Germinal center (tissue), 1 donor: ENCODE data around the gene DNM3.
"Not testable (repeated sequence)": the region's sequence is repeated elsewhere in the genome, so short reads cannot be mapped to it uniquely, and the experiment has no call there.

Source experiments
- DNase-seq: peaks from one replicate; pipeline ENCODE4 v3.0.0; 2012; ENCODE audit warnings: mixed read lengths, low spot score

DNM3 gene

DNA sequence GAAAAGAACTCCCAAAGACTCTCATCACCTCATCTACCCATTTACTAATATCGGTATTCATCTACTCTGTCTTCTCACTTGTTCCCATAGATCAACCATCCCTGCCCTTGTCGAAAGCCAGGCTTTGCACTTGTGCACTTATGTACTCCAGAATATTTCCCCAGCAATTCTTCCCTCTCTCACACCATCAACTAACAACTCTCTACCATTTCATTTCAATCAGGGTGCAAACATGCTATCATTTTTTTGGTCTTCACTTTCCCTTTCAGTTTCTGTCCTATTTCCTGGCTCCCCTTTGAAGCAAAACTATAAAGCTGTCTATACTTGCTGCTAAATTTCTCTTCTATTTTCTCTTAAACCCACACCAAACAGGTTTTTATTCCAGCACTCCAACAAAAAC, 585.9 kb downstream of the DNM3 start:
- DNase-seq, result no peak

DNA sequence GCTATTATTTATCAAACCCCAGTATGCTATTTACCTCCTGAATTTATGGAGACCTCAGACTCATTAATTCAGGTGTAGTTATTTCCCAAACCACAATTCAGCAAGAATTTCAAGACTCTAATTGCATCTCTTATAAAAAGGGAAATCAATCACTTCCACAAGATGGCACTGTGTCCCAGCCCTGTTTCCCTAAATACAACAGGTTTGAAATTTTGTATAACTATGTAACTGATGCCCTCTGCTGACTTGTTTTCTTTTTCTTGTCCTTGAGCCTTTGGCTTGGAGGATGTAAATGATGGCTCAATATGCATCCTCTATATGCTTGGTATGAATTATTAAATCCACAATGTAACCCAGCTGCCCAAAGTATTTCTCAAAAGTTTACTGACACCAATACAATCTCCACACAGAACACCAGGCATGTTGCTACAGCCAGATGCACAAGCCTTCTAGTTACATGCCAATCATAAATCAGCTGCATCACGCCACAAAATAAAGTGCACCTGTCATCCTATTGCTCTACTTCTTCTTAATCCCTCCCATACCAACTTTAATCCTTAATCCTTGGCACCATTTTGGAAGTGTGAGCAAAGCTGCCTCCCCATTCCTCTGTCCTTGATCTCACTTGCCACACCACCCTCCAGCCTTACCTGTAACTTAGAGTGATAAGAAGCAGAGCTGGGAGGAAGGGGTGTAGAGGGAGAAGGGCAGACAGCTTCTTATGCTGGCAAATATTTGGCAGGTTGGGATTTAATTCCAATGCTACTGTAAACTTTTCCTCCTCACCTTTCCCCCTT, 588.2 kb downstream of the DNM3 start:
- DNase-seq, result peak; percentile 46

DNA sequence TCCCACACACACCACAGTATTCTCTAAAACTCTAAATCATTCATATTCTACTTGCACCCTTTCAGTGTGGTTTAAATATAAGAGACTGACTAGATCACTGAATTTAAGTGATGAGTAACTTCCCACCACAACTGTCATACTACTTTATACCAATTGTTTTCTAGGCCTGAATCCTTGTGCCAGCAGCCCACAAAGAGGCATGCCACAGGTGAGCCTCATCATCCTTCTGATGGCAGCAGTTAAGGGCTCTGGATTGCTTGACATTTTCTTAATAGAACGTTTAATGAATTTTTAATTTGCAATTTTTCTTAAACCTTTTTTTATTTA, 588.8 kb downstream of the DNM3 start:
- DNase-seq, result no peak

DNA sequence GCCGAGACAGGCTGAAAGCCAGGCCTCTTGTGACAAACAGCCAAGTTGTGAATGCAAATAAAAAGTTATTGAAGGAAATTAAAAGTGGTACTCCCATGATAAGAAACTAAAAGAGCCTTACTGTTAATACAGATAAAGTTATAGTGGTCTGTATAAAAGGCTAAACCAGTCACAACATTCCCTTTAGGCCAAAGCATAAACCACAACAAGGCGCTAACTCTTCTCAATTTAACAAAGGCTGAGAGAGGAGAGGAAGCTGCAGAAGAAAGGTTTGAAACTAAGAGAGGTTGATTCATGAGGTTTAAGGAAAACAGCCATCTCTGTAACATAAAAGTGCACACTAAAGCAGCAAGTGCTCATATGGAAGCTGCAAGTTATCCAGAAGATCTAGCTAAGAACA, 589.9 kb downstream of the DNM3 start:
- no peak for DNase-seq

DNA sequence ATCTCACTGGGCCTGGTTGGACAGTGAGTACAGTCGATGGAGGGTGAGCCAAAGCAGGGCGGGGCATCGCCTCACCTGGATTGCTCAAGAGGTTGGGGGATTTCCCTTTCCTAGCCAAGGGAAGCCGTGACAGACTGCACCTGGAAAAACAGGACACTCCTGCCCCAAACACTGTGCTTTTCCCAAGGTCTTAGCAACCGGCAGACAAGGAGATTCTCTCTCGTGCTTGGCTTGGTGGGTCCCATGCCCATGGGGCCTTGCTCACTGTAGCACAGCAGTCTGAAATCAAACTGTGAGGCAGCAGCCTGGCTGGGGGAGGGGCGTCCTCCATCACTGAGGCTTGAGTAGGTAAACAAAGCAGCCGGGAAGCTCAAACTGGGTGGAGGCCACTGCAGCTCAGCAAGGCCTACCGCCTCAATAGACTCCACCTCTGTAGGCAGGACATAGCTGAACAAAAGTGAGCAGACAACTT, 590.5 kb downstream of the DNM3 start:
- no peak for DNase-seq

DNA sequence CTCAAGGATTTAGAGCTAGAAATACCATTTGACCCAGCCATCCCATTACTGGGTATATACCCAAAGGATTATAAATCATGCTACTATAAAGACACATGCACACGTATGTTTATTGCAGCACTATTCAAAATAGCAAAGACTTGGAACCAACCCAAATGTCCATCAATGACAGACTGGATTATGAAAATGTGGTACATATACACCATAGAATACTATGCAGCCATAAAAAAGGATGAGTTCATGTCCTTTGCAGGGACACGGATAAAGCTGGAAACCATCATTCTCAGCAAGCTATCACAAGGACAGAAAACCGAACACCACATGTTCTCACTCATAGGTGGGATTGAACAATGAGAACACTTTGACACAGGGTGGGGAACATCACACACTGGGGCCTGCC, 595.9 kb downstream of the DNM3 start:
- not testable (repeated sequence) for DNase-seq

DNA sequence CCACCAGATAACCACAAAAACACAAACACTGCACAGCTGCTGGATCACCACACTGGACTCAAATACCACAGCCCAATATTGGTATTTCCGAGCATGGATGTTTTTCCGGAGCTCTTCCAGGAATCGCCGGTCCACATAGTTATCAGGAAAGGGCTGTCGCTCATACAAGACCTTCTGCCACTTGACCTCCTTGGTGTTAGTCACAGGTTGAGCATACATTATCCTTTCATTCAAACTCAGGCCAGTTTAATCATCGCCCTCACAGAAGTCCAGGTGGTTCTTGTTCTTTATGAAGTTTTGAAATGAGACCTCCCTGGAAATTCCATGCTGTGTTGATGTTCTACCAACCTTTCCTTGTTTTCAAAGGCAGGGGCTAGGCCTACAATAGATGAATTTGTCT, 601.1 kb downstream of the DNM3 start:
- DNase-seq, result no peak

DNA sequence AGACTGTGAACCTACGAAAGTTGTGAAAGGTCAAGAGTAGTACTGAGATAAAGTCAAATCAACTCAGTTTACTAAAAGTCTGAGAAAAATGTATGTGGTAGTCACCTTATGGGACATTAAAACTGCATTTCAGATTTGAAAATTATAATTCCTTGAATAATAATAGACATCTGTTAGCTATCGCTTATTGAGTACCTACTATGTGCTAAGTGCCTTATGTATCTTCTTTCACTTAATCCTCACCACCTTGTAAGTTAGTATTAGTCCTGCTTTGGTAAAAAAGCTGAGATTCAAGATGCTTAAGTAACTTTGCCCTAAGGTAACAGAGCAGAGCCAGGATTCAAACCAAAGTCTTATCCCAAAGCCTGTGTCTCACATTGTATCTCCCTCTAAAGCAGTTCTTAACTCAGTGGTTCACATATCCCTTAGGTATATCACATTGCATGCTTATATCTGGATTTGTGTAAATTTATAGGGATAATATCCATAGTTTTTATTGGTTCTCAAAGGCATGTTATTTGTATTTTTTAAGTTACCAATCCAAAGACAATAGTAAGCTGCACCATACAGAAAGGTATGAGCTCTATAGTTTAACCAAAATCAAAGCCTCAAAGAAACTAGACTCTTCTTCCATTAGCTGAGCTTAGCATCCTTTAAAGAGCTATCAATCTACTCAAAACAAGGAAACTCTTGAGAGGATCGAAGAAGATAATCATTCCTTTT, 601.7 kb downstream of the DNM3 start:
- DNase-seq, result no peak

DNA sequence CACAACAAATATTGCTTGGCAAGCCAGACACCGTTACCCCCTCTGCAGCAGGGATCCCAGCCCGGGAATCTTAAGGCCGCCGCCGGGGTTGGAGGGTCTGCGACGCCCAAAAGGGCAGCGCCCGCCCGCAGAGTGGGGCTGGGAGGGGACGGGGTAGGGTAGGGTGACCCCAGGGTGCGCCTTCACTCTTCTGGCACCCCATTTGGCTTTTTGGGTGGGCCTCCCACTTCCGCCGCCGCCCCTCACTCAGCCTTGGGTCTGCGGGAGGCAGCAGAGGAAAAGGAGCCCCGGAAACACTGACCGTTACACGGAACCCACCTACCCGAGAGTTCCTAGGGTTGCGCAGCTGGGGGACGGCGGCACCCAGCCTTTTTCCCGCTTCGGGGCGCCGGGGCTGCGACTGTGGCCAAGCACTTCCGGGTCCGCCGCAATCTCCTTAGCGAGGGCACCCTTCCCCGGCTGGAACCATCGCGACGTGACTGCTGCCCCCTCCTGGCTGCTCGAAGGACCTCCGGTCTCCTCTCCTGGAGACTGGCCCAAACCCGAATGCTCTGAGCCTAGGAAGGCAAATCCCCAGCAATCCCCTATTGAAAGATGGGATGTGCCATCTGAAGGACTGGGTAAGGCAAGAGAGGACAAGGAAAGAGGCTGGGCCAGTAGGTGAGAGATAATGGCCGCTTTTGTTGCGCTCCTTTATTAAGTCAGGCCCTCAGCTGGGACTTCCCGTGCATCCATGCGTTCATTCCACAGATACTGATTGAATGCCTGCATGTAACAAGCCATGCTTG, 602.6 kb downstream of the DNM3 start, which contains the start of gene PIGC:
PIGC (minus strand) TSS at position 404 of the 788 bp plus-strand sequence. CDS start 1,447 bp downstream, outside the sequence.
- peak; percentile 92 for DNase-seq

DNA sequence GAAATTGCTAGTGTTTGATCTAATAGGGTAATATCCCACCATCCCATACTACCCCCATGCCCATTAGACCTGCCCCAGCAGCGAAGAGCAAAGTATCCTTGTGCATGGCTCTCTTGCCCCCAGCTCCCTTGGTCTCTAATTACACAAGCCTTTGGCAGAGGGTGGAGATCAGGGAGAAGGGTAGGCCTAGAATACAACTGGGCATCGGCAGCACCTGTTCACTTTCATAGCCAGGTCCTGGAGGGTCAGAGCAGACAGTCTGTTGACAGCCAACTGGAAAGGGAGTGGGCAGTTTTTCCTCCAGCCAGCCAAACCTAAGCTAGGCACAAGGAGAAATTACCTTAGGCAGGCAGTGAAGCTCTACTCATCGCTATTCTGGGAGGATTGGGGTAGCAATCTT, 605.2 kb downstream of the DNM3 start:
- no peak for DNase-seq

DNA sequence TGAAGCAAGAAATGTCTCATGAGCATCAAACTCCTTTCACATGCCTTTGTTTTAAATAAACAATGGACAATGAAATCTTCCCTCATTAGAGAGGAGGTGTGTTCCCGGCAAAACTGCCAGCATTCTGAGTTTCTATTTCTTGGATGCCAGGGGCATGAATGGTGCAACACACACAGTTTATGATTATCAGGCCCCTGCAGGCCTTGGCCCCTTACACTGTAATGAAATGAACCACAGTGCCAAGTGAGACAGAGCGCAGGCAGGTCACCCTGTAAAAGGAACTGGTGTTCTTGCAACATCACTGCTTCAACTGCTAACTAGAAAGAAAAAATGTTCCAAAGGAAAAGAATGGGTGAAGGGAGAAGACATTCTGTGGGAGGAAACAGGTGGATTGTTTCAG, 606.3 kb downstream of the DNM3 start:
- no peak for DNase-seq

DNA sequence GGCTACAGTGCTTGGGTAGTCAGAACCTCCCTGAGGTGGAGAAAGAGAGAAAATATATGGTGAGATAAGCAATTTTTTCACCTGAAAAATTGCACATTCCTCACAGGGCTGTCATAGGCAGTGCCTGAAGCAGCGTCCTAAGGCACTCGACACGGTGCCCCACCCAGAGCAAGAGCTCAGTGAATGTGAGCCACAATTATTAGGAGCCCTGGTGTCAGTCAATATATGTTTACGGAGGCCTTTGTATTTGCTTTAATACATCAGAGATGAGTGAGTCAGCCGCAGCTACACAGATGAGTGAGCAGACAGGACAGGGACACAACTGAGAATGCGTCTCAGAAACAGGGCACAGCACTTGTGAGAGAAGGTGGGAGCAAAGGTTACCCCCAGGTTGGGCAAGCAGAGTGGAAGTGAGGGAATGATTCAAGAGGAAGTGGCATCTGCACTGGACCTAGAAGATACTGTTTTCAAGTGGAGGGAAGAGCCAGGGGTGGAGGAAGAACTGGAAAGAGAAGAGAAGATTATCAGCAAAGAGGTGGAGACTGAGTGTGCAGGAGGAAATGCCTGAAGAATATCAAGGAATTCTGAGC, 607.8 kb downstream of the DNM3 start:
- no peak for DNase-seq

DNA sequence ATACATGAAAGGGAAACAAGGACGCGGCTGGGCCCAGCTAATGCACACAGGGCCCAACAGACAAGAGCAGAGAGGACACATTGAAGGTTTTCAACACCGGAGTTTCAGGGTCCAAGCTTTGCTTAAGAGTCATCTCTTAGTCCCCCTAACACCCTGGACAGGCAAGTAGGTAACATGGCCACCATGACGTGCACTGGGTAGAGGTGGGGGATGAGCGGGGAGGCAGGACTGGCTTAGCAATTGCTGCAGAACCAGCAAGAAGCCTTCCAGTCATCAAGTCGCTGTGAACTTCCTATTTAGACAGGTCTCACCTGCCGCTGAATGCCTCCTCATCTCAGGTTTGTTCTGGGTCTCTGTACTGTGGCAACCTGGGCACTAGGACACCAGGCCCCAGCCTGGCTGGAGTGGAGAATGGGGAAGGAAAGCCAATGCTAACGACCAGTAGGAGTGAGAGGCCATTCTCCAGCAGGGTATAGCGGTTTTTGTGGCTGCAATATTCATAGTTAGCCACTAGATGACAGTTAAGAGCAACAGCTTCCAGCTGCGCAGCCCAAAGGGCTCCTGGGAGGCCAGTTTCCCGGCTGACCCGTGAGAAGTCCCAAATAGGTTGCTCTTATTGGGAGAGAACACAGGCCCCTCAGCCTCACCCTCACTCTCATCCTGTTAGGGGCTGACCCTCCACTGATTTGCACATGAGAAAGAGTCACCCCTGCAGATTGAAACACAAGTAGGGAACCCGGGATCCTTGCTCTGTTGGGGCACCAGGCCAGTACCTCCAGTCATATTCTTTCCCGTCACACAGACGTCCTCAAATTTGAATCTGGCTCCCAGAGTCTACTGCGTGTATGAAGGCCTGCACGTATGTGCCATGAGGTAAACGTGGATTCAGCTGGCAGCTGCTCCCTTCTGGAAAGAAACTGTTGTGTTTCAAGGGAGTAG, 608.6 kb downstream of the DNM3 start:
- DNase-seq, result peak; percentile 55

DNA sequence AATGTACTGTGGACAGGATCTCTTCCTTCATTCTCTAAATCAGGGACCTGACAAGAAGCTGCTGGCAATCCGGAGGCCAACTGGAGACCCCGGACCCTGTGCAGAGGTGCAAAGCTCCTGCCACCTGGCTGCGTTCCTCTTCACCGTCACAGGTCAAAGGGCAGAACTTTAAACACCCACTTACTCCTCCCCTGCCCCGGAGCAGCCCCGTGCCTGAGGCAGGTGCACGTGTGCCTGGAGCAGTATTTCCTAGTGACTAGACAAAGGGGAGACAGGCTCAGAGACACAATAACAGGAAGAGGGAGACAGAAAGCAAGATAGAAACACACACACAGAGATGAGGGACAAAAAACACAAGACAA, 609.2 kb downstream of the DNM3 start:
- DNase-seq, result no peak

DNA sequence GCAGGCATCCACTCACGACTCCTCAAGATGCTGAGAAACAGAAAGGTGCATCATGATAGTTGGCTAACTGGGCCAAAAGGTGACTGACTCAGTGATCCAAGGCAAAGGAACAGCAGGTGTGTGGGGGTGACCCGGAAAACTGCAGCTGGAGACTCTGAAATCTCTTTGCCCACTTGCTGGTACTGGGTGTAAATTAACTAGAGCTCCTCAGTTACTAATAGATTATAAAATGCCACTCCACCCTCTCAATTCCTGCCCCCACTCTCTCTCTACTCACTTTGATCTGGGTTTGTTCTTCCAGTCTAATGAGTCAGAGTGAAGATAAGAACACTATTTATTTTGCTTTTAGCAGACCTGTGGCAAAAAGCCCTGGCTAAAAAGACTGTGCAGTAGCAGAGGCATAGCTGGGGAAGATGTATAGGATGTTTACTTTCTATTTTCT, 609.7 kb downstream of the DNM3 start:
- no peak for DNase-seq

DNA sequence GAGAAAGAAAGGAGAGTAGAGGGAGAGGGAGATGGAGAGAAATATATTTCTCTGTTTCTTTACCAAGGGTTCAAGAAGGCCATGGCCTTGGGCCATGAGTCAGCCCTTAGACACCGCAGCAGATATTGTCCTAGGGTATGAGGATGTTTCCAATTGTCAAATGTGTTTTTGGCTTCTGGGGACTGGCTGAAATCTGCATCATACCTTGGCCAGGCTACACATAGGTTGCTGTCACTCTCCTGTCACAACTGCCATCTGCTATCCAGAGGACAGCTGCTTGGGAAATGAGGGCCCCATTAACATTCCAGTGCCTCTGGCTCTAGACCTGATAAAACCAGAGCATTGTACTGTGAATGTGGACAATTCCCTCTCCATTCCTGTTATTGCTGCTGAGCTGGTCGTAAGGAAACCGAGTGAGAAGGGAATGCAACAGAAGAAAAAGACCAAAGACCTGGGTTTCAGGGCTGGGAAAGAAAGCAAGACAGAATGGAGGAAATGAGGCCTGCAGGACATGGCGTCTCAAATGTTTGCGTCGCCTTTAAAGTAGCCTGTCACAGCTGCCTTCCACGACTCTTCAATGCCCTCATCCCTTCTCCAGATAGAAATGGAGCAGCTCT, 611.3 kb downstream of the DNM3 start:
- DNase-seq, result no peak

DNA sequence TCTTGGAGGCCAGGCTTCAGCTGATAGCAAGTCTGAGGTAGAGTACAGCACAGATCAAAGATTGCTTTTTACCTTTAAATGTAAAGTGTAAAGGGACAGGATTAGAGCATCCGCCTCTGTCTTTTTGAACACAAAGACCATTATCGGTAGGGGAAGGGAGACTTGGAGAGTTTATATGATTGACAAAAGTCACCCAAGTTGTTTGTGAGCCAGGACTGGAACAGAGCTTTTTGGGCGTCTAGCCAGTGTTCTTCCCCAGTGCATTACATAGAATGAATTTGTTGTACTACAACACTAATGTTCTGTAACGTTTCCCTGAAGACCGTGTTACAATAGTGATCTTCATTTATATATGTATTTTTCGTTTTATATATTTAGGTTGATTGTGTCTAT, 611.9 kb downstream of the DNM3 start:
- no peak for DNase-seq

DNA sequence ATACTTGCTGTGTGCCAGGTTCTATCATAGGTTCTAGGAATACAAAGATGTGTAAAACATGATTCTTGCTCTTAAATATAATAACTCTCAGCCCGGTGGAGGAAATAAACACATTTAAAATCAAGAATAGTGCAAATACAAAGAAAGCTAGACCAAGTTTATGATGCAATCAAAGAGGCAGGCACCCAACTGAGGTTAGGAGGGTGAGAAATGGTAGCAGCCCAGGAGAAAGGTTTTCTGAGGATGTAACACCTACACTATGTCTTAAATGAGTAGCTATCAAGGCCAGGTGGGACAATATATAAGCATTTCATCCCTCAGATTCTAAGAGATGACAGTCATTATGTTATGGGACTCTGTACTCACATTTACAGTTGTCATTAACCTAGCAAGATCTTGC, 612.3 kb downstream of the DNM3 start:
- DNase-seq, result no peak

DNA sequence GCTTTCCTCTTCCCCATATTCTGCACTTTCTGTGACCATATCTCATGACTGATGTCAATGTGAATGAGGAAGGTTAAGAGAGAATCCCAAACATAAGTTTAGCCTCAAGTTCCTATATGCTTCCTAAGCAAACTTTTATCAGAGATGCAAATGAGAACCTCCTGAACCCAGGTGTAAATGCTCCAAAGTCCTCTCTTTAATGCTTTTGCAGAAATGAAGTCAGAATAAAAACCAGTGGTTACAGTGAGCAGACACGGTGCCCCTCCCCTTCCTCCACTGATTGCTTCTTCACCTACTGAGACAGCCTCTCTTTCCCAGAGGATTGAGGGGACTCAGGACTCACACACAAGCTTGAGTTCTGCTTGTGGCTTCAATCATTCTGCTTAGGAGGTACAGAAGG, 614.2 kb downstream of the DNM3 start:
- DNase-seq, result no peak

DNA sequence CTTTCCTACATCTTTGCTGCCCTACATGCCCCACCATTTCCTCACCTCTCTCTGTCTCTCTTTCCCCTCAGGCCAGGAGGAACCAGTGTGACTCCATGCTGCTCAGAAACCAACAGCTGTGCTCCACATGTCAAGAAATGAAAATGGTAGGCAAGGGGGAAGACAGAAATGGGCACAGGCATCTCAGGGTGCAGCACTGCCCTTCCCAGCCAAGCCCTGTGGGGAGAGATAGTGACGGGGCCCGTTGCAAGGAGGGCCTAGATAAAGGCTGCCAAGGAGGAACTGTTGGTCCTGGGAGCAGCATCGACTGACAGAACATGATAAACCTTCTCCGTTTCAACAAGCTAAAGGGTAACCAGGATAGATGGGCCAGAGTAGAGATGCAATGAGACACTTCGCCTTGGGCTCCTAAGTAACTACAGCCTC, 615.1 kb downstream of the DNM3 start:
- no peak for DNase-seq
